T47D (cell line): ENCODE results near the gene KCNT1.

ENCODE experiments used
- DNase-seq, 2 experiments: peaks; one replicate each; pipeline versions ENCODE4 v3.0.0 to v3.0.0-alpha.2; 2011 to 2012; ENCODE audit warnings: low read depth in 1 of 2, low spot score in 1 of 2
- JUND ChIP-seq: IDR thresholded peaks from 2 replicates; pipeline ENCODE4 v1.6.1; 2012; ENCODE audit warnings: low read depth
- in situ Hi-C: cut with HindIII; loops from 2 replicates; pipeline ENCODE4 v1.10.0; 2016; ENCODE audit warnings: low sequenced_read_pairs, low pct_unique_long_range_greater_than_20kb

Gene KCNT1

GRCh38 chr9:135743021-135743420, 41.0 kb downstream of the KCNT1 start:
- no peak for DNase-seq
- TF ChIP-seq JUND = no peak
- in situ Hi-C loops = no loop called here

DNA sequence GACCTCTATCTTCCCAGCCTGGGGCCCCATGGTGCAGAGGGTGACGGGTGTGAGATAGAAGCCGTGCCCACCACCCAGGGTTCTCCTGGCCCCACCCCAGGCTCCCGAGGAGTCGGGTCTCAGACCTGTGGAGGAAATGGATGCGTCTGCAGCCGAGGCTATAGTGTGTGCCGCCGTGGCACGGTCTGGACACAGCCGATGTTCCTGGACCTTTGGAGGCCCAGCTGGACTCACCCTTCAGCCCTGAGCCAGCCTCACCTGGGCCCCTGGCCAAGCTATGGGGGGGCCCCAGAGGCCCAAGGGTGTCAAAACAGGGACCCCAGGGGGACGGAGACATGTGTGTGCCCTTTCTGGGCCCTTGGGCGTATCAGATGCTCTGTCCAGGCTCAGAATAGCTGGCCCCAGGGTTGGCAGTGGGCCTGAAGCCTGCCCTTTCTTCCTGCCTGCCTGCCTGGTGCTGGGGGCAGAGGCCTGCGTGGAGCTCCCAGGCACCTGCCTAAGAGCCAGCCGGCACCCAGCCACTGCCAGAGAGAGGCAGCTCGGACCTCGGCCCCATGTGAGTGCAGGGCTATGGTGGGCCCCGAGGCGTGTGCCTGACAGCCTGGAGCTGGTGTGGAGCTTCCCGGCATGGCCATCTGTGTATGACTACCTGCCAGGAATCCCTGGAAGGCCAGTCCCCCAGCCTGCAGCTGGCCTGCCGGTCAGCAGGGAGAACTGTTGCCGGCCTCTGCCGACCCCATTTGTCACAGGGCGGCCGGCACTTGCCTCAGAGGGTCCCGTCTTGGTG, 41.8 kb downstream of the KCNT1 start:
- no peak for DNase-seq
- in situ Hi-C loops = no loop called here
- no peak for TF ChIP-seq JUND

GRCh38 chr9:135744333-135745070, 42.5 kb downstream of the KCNT1 start:
- no peak for TF ChIP-seq JUND
- in situ Hi-C loops = no loop called here
- DNase-seq = no peak

DNA sequence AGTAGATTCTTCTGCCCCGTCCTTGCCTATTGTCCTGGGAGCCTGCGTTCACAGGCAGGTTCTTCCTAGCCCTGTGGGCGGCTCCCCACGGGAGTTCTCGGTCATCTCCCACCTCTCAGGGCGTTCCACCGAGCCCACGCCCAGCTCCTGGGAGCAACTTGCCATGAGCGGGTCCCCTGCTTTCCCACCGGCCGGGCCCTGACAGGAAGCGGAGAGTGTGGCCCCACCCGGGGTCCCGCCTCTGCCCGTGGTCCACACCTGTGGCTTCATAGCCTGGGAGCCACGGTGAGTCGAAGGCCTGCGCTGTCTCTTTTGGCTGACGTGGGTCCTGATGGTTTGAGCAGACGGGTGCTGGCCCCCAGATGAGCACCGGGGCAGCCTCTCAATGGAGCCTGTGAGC, 43.2 kb downstream of the KCNT1 start:
- no peak for DNase-seq
- TF ChIP-seq JUND = no peak
- in situ Hi-C loops = no loop called here

GRCh38 chr9:135745686-135746324, 43.8 kb downstream of the KCNT1 start:
- TF ChIP-seq JUND = no peak
- in situ Hi-C loops = no loop called here
- DNase-seq = no peak

DNA sequence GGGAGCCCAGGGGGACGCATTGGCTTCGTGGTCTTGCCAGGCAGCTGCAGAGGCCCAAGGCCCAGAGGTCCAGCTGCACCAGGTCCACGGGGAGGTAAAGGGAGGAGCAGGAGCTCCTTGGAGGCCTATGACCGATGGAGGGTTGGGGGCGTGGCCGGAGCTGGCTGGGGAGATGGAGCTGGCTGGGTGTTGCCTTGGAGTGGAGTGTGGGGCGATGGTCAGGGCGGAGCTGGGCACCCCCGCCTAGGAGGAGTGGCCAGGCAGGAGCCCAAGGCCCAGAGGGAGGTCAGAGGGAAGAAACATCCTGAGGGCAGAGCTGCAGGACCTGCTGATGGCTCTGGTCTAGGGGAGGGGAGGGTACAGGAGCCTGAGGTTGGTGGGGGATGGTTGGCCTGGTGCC, 44.6 kb downstream of the KCNT1 start:
- TF ChIP-seq JUND = no peak
- DNase-seq = no peak
- in situ Hi-C loops = no loop called here

DNA sequence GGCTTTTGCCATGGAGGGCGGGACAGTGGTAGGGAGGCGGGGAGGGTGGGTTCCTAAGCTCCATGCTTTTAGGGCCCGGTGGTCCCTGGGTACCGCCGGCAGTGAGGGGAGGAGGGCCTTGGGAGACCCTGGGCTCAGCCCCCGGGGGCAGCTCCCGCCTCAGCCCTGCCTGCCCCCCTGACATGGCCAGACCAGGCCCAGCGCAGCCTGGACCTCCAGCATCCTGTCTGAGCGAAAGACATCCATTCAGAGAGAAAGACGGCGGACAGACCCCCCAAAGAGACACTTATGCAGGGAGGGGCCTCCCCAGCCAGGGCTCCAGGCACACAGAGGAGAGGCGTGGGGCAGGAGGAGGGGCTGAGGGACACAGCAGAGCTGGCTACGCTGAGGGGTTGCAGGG, 45.3 kb downstream of the KCNT1 start:
- in situ Hi-C loops = no loop called here
- TF ChIP-seq JUND = no peak
- no peak for DNase-seq

DNA sequence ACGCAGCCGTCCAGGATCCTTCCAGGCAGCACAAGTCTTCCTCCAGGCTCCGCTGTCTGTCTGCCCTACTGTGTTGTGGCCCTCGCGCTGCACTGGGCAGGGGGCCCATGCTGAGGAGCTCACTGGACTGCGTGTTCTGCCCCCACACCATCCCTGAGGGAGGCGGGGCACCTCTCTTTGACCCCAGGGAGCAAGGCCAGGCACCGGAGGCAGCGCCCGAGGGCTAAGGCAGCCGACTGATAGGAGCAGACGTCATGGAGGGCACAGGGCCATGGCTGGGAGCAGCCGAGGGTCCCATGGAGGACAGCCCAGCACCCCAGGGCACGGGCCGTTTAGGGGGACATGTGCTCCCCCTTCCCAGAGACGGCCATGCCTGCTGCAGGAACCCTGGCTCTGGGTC, 46.7 kb downstream of the KCNT1 start:
- in situ Hi-C loops = no loop called here
- DNase-seq = no peak
- TF ChIP-seq JUND = no peak

DNA sequence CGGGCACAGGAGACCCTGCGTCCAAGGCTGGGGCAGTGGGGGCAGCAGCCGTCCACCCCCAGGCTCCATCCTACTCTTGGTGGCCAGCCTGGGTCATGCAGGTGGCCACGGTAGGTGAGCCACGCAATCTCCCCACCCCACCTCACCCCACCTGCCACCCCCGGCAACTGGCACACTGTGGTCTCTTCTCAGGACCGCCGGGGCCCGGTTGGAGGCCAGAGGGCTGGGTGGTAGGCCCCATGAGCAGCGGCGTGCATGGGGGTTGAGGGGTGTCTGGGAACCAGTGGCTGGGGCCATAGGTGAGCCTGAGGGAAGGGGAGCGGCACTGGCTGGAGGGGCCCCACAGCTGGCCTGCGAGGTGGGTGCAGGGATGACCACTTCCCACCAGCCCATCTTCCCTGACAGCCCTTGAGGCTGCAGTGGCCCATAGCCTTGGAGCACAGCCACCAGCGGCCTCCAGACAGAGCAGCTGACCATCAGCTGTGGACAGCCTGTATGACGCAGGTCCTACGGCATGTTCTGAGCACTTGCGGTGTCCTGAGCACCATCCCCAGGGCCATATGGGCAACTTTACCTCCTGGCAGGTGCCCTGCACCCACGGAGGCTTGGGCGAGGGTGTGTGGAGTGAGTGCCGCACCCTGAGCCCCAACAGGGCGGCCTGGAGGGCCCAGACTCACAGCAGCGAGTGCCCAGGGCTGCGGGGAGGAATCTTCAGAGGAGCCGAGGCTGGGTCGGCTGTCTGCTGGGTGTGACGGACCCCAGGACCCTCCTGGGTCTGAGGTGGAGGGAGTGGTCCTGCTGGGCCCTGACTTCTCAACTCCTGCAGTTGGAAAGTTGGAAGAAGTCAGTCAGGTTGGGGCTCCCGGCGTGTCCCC, 47.4 kb downstream of the KCNT1 start:
- DNase-seq = no peak
- TF ChIP-seq JUND = no peak
- in situ Hi-C loops = no loop called here

DNA sequence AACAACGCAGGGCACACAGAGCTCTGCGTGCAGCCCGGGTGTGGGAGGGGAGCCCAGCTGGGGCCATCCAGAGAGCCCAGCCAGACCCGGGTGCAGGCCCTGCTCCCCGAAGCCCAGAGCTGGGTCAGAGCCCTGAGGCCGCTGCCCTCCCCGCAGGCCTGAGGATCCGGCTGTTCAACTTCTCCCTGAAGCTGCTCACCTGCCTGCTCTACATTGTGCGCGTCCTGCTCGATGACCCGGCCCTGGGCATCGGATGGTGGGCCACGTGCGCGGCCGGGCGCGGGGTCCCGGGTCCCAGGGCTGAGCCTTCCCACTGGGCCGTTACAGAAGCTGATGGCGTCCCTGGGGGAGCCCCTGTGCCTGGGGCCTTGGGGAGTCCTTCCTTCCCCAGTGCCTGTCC, 48.8 kb downstream of the KCNT1 start:
- in situ Hi-C loops = no loop called here
- no peak for TF ChIP-seq JUND
- no peak for DNase-seq

- TF ChIP-seq JUND = no peak
These were observed 49.5 kb downstream of the KCNT1 start for GRCh38 chr9:135751501-135751900.

More at GRCh38 chr9:135751501-135751900, 49.5 kb downstream of the KCNT1 start:
- no peak for DNase-seq
- in situ Hi-C loops = no loop called here
